Stimulated activated CD4-positive, alpha-beta T cell treated with anti-CD3 and anti-CD28 coated beads, Interleukin-12 subunit alpha, Interleukin-12 subunit beta, amount 100 ng/mL, for 4 hours (primary cell): ENCODE data around the gene MGA.

Experiments used
- DNase-seq: peaks from one replicate; pipeline ENCODE4 v3.0.0-alpha.2; 2020

Gene MGA

DNA sequence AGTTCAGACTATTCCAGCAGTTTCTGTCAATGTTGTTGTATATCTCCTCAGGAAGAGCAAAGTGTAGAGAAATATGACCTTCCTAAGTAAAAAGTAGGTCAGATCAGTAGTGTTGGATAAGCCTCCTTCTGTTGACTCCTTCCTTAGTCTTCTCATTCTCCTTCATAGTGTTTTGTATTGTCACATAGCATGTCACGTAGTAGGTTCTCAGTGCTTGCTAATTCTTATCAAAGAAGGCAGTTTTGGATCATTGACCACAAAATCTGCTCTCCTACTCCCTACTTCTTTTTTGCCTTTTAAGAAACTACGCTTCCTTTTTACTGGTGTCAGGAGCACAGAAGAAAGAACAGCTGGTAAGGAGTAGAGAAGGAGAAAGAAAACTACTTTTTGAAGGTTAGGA is 1.0 kb upstream of the MGA start:
- no peak for DNase-seq

DNA sequence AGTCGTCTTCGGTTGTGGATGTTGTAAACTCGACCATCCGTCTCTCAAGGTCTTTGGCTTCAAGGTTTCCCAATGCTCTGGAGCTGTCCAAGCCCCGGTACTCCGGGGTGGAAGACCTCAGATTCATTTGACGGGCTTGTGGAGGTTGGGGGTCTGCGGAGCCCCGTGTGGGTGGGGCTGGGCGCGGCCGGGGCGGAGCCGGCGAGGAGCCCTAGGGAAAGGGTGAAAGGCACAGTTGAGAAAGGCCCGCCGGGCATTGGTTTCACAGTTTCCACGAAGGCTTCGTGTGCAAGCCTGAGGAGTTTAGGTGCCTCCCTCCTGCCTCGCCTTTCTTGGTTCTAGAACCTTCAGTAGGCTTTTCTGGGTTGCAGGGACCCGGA is 360 bp upstream of the MGA start:
- DNase-seq = no peak

DNA sequence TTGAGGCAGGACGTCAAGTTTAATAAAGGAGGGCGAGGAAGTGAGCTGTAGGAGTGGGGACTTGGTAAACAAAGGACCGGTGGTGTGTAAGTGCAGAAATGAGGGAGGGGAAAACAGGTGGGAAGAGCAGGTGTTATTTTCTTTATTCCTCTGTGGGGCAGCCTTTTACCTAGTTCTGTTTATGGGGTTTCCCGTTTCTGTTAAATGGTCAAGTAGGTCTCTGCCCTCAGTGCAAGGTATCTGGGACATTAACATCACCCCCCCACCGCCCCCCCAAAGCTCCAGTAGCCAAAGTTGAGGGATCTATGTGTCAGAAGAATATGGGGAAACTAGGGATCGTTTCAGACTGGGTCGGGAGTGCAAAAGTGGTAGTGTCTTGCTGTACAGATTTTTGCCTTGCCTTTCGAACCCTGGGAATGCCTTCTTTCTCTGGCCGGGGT is 893 bp downstream of the MGA start:
- DNase-seq = no peak

DNA sequence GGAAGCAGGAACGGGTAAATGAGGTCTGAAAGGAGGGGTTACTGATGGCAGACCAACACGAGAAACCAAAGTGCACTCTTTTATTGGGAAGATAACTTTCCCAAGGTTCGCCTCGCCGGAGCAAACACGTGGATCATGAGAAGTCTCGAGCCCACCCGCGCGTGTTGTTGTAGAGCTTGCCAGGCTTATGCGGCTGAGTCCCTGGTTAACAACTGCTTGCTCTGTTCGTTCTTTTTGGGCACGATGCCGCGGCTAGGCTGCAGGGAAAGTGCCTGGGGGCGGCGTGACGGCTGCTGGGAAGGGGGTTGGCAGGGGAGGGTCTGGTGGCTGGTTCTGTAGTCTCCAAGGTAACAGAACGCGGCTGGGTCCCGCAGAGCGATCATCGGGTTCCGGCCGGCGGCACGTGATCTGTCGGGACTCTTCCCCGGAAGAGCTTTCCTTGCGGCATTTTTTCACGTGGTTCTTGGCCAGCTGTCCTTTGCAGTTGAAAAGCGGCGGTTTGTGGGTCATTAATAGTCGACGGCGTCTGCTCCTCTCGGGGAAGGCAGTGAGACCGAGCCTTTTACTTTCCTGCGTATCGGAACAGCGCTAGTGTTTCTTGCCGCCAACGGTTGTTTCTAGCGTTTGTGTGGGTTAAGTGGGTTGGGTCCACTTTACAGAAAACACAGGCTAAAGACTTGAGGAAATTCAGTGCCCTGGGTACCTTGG is 1.5 kb downstream of the MGA start:
- DNase-seq = peak; percentile 61

DNA sequence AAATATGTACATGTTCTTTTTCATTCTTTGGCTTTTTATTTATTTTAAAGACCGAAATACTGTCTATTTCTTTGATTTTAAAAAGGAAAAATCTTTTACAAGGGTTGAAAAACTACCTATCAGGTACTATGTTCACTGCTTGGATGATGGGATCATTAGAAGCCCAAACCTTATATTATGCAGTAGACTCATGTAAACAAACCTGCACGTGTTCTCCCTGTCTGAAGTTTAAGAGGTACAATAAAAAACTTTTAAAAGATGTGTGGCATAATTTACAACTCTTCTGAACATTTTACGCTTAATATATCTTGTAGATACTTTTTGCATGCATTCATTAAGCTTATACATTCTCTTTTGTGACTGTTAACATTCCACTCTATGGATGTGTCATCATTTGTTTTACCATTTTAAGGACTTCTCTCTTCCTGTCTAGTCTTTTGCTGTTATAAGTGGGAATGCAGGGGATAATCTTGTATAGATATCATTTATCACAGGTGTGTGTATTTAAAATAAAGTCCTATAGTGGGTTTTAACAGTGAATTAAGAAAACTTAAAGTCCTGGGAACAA is 6.2 kb downstream of the MGA start:
- no peak for DNase-seq

DNA sequence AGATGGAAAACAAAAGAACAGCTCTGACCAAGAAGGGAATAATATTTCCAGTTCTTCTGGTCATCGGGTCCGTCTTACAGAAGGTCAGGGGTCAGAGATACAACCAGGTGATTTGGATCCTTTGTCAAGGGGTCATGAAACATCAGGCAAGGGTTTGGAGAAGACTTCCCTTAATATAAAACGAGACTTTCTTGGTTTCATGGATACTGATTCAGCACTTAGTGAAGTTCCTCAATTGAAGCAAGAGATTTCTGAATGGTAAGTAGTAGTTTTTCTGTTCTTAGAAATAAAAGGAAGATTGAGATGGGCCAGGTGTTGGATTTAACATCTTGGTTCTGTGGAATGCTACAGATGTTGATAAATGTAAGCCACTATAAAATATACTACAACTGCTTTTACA is 9.5 kb downstream of the MGA start:
- DNase-seq = no peak

DNA sequence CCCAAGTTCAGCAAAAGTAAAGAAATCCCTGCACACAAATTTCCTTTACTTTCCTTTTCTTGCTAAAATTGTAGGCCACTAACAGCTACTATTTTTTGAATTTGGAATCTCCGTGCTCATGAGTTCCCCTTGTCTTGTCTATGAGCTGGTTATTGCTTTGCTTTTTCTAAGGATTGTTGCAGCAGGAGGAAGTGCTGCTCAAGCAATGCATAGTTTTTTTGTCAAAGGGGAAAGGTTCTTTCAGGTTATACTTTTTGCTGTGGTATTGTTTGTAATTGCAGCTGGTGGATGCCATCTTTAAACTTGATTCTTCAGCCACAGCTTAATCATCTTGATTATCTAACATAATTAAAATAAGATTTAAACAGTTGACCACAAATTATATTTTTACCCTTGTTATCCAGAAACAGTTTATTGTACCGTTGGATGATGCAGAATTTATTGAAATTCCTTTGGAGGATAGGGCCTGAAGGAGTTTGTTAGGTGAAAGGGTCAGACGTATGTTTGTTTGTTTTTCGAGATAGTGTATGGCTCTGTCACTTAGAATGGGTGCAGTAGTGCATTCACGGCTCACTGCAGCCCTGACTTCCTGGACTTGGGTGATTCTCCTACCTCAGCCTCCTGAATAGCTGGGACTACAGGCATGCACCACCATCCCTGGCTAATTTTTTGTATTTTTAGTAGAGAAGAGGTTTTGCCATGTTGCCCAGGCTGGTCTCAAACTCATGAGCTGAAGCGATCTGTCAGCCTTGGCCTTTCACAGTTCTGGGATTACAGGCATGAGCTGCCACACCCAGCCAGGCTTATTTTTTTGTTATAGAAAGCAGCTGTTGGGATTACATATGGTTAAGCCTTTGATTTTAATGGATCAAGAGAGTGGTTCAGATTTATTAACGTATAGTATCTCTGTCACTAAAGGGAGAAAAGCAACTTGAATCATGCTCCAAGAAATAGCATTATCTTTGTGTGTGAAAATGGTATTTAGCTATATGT is 11.7 kb downstream of the MGA start:
- DNase-seq = no peak

DNA sequence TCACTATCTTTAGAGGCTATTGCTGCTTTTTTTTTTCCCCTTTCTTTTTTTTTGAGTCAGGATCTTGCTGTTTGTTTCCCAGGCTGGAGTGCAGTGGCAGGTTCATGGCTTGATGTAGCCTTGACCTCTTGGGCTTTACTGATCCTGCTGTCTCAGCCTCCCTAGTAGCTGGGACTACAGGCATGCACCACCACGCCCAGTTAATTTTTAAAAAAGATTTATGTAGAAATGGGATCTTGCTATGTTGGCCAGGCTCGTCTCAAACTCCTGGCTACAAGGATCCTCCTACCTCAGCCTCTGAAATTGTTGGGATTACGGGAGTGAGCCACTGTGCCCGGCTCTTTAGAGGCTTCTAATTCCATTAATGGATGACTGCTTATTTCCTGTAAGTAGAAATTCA is 15.1 kb downstream of the MGA start:
- no peak for DNase-seq

DNA sequence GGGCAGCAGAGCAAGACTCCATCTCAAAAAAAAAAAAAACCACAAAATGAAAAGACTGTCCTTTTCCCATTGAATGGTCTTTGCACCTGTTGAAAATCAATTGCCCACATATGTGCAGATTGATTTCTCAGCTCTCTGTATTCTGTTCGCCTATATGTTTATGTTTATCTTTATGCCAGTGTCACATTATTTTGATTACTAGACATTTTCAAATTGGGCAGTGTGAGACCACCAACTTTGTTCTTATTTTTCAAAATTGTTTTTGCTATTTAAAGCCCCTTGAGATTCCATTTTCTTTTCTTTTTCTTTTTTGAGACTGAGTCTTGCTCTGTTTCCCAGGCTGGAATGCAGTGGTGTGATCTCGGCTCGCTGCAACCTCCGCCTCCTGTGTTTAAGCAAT is 18.5 kb downstream of the MGA start:
- DNase-seq = no peak

DNA sequence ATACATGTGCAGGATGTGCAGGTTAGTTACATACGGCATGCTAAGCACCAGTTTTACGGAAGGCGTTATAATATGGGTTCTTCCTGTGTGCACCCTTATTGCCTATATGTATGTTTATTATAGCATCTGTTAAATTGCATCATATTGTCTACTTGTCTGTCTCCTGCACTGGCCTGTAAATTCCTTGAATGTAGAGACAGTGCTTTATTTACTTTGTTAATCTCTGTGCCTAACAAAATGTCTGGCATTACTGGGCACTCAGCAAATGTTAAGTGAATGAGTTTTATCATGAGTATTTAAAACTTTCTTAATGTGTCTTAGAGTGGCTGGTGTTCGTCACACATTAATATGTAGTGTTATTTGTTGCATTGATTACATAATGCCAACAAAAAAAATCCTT is 23.8 kb downstream of the MGA start:
- DNase-seq = no peak

DNA sequence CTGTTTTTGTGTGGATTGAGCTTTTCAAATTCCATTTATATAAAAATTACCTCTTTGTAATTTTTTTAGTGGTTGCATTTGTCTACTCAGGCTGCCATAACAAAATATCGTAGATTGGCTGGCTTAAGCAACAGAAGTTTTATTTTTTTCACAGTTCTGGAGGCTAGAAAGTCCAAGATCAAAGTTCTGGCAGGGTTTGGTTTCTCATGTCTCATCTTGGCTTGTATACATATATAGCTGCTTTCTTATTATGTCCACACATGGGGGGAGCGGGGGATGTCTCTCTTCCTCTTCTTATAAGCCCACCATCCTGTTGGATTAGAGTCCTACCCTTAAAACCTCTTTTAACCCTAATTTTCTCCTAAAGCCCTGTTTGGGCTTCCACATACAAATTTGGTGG is 28.5 kb downstream of the MGA start:
- DNase-seq = no peak

DNA sequence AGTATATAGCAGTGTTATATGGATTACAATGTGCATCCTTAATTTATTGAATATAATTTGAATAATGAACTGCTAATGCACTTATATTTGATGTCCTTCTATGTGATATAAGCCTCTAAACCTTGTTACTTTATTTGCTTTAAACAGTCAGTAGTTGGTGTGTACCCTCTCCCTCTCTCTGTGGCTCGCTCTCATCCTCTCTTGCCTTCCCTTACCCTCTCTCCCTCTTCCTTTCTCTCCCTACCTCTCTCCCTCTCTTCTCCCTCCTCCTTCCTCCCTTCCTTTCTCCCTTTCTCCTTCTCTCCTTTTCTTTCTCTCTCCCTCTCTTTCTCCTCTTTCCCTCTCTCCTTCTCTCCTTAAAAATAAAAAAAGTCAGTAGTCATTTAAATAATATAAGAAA is 28.9 kb downstream of the MGA start:
- DNase-seq = no peak

DNA sequence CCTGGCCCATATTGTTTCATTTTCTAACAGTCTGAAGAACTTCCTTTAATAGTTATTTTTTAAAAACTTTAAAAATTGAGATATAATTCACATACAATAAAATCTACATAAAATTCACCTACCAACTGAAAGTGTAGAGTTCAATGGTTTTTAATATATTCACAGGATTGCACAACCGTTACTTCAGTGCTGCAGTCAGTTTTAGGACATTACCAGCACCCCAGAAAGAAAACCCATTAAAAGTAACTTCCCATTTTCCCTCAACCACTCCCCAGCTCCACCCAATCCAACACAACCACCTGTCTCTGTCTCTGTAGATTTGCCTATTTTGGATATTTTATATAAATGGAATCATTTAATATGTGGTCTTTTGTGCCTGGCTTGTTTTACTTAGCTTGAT is 29.6 kb downstream of the MGA start:
- no peak for DNase-seq

DNA sequence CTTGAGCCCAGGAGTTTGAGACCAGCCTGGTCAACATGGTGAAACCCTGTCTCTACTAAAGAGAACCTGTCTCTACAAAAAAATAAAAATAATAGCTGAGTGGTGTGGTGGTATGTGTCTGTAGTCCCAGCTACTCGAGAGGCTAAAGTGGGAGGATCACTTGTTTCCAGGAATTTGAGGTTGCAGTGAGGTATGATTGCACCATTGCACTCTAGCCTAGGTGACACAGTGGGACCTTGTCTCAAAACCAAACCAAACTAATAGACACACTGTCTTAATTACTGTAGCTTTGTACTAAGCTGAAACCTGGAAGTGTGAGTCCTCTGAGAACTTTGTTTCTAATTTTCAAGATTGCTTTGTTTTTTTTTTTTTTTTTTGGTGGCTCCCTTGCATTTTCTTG is 30.4 kb downstream of the MGA start:
- no peak for DNase-seq

DNA sequence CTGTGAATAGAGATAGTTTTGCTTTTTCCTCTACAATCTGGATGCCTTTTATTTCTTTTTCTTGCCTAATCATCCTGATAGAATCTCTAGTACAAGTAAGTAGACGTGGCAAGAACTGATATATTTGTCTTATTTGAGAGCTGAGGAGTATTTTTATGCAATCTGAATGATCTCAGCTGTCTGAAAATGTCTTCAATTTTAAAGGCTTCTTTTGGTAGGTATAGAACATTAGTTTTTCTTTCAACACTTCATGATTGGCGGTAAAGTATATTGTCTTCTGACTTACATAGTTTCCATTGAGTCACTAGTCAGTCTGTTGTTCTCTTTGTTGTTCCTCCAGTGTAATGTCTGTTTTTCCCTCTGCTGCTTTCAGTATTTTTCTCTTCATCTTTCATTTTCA is 31.3 kb downstream of the MGA start:
- DNase-seq = no peak

DNA sequence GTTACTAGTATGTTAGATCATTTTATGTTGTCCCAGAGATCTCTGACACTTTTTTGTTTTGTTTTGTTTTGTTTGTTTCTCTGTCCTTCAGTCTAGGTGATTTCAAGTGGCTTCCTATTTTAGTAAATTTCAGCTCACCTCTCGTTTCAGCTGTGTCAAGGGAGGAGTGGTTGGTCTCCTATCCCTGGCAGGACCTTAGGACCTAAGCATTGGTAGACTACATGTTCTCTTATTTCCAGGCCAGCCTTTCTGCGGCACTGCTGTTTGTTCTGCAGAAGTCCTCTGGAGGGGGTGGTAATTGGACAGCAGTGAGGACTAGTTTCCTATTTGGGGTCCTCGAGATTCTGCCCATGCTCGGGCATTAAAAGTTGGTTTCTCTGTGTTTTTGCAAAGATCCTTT is 31.8 kb downstream of the MGA start:
- DNase-seq = no peak

DNA sequence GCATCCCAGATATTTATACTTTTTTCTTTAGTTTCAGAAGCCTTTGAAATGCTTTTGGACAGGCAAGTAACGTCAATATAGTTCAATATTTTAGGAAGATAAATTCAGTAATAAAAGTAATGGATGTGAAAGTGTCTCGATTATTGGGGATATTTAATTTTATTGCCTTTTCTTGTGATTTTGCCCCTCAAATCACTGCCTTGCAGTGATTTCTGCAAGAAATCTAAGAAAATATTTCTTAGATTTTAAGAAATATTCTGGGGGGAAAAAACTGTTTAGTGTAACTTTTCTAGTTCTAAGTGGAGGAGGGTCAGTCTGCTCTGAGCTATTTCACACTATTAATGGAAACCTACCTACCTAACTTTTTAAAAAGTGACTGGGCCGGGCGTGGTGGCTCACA is 33.6 kb downstream of the MGA start:
- DNase-seq = no peak

DNA sequence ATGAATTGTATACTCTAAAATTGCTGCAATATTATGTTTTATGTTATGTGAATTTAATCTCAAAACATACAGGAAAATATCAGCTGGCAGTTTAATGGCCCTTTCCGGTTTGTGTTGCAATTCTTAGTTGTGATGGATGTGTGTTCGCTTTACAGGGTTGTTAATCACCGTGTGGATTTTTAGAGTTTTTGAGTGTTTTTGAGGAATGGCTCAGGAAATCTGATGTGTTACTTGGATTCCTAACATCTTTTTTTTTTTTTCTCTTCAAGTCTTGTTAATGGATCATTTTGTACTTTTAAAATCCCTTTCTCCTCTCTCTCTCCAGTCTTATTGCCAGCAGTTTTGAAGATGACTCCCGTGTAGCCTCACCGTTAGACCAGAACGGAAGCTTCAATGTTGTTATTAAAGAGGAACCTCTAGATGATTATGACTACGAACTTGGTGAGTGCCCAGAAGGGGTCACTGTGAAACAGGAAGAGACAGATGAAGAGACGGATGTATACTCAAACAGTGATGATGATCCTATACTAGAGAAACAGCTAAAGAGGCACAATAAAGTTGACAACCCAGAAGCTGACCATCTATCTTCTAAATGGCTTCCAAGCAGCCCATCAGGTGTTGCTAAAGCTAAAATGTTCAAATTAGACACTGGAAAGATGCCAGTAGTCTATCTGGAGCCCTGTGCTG is 35.7 kb downstream of the MGA start:
- DNase-seq = no peak

DNA sequence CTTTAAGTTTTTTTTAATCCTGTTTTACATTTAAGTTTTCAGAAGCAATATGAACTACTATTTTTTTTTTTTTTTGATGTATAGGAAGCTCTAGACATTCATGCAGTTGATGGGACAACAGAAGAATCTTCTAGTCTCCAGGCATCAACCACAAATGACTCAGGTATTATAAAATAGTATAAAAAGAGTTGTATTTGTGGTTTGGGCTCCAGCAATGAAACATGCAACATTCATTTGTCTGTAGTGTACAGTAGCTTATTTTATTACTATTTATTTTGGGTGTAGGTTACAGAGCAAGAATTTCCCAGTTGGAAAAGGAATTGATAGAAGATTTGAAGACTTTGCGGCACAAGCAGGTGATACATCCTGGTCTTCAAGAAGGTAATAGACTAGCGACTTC is 38.6 kb downstream of the MGA start:
- no peak for DNase-seq

DNA sequence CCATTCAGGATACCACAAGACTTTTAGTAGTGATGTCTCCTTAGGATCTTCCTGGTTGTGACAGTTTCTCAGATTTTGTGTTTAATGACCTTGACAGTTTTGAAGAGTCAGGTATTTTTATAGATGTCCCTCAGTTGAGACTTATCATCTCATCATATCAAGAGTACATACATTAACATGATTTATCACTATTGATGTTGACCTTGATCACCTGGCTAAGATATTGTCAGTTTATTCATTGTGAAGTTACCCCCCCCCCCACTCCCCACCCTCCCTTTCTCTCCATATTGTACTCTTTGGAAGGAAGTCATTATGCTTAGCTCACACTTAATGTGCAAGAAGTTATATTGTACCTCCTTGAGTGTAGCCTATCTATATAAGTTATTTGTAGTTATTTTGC is 42.9 kb downstream of the MGA start:
- DNase-seq = no peak

DNA sequence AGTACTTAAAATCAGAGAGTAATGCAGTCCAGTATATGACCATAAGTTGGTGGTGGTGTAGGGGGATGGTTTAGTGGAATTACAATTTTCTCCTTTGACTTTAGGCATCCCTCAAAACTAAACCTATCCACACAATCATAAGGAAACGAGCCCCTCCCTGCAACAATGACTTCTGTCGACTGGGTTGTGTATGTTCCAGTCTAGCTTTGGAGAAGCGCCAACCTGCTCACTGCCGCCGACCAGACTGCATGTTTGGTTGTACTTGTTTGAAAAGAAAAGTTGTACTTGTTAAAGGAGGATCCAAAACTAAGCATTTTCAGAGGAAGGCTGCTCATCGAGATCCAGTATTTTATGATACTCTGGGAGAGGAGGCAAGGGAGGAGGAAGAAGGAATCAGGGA is 52.8 kb downstream of the MGA start:
- no peak for DNase-seq

DNA sequence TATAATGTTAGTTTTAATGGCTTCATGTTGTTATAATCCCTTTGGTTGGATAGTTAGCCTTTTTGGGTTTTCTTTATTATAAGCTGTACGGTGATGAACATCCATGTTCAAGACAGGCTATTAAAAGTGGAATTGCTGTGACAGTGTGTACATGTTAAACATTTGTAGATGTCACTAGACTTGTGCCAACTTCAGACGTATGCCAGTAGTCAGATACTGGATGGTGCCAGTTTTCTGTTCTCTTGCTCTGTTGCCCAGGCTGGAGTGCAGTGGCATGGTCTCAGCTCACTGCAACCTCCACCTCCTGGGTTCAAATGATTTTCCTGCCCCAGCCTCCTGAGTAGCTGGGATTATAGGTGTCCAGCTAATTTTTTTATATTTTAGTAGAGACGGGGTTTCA is 54.1 kb downstream of the MGA start:
- no peak for DNase-seq

DNA sequence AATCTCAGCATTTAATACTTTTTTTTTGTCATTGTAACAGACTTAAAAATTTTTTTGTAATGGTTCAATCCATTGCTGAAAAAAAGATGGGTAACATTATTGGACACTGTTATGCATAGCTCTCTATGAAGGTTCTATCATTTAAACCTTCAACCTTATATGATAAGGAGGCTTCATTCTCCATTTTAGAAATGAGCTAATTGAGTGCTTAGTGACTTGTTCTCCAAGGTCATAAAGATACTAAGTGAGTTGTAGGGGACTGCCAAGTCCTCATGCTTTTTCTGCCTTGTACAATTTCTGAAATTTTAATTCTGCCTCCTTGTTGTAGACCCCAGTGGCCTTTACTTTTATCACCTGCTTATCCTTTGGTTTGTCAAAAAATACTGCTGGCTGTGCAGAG is 56.7 kb downstream of the MGA start:
- no peak for DNase-seq

DNA sequence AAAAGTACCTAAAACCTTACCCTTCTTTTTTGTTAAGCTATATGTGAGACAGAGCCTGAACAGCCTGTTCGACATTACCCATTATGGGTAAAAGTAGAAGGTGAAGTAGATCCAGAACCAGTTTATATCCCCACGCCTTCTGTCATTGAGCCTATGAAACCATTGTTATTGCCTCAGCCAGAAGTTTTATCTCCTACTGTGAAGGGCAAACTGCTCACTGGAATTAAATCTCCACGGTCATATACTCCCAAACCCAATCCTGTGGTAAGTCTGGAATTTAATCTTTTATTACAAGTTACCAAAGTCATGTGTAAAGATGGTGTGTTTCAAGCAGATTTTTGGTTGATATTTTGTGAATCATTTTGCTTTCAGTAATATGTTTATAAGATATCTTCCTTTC is 66.9 kb downstream of the MGA start:
- no peak for DNase-seq
